K562 (cell line): ENCODE data around the gene CHSY1. TPM values are rescaled to one million over a fixed set of nuclear protein-coding genes. Genes with fewer than 3 reads are reported as not detected.

Experiments used
- BACH1 ChIP-seq: fragments of 200-800 bp; sonication (Bioruptor generic); IDR thresholded peaks from 2 replicates; pipeline ENCODE4 v1.6.1; 2016; ENCODE audit warnings: missing genetic modification characterization, missing compliant biosample characterization
- CBX2 ChIP-seq: fragments of 200-600 bp; sonication (generic); IDR thresholded peaks from one replicate; pipeline ENCODE4 v1.6.1; 2012; ENCODE audit warnings: mild to moderate bottlenecking, low read length, inconsistent platforms; ENCODE audit not compliant: insufficient read depth, poor library complexity, severe bottlenecking
- DACH1 ChIP-seq: fragments of 450-650 bp; IDR thresholded peaks from 2 replicates; pipeline ENCODE4 v1.6.1; 2018; ENCODE audit not compliant: partially characterized antibody
- DIDO1 ChIP-seq: fragments of 450-650 bp; IDR thresholded peaks from 2 replicates; pipeline ENCODE4 v1.6.1; 2016; ENCODE audit warnings: low read depth, missing biosample characterization, missing genetic modification characterization
- EZH2 ChIP-seq: IDR thresholded peaks from 2 replicates; pipeline ENCODE4 v1.6.1; 2012; ENCODE audit warnings: low read depth, mild to moderate bottlenecking, inconsistent platforms, low read length, borderline replicate concordance
- GABPA ChIP-seq: fragments of 200-800 bp; sonication (Bioruptor generic); conservative IDR thresholded peaks from 2 replicates; pipeline ENCODE4 v1.6.1; 2016; ENCODE audit warnings: low read depth, missing genetic modification characterization, missing compliant biosample characterization
- GTF2A2 ChIP-seq: IDR thresholded peaks from 2 replicates; pipeline ENCODE4 v1.6.1; 2016; ENCODE audit warnings: mild to moderate bottlenecking, missing genetic modification characterization, missing compliant biosample characterization
- HDGF ChIP-seq: fragments of 450-650 bp; IDR thresholded peaks from 2 replicates; pipeline ENCODE4 v1.6.1; 2016
- HINFP ChIP-seq: fragments of 450-650 bp; conservative IDR thresholded peaks from 2 replicates; pipeline ENCODE4 v1.6.1; 2016; ENCODE audit warnings: missing genetic modification characterization, low read depth, mild to moderate bottlenecking, control low read depth, missing compliant biosample characterization
- HMBOX1 ChIP-seq: sonication (generic); IDR thresholded peaks from 2 replicates; pipeline ENCODE4 v1.6.1; 2016
- RAD21 ChIP-seq, 2 experiments: fragments of 250-450 bp in 1 of 2; fragments of 450-650 bp in 1 of 2; sonication (Bioruptor Pico) in 1 of 2; formaldehyde crosslinking in 1 of 2; IDR thresholded peaks in 1 of 2; conservative IDR thresholded peaks in 1 of 2; 2 replicates each; pipeline versions ENCODE4 v1.4.0 to v1.8.0; 2020 to 2022; ENCODE audit warnings: mild to moderate bottlenecking in 2 of 2, moderate library complexity in 1 of 2
- RHOXF2B ChIP-seq: fragments of 250-450 bp; sonication (Bioruptor Pico); conservative IDR thresholded peaks from 2 replicates; pipeline ENCODE4 v1.5.1; 2021
- SIN3B ChIP-seq: fragments of 450-650 bp; IDR thresholded peaks from 2 replicates; pipeline ENCODE4 v1.6.1; 2017; ENCODE audit warnings: low read depth, mild to moderate bottlenecking, moderate library complexity
- STAT6 ChIP-seq: sonication (generic); formaldehyde crosslinking; IDR thresholded peaks from 2 replicates; pipeline ENCODE4 v1.8.1; 2023; ENCODE audit warnings: mild to moderate bottlenecking, missing genetic modification reagents
- VEZF1 ChIP-seq: fragments of 200-800 bp; sonication (Bioruptor generic); IDR thresholded peaks from 2 replicates; pipeline ENCODE4 v1.6.1; 2017; ENCODE audit warnings: missing genetic modification characterization, missing compliant biosample characterization
- ZBTB1 ChIP-seq: sonication (generic); formaldehyde crosslinking; IDR thresholded peaks from 2 replicates; pipeline ENCODE4 v1.8.1; 2023; ENCODE audit warnings: missing genetic modification reagents, low read depth, mild to moderate bottlenecking, borderline replicate concordance
- ZKSCAN3 ChIP-seq: fragments of 250-450 bp; sonication (Bioruptor Pico); IDR thresholded peaks from 2 replicates; pipeline ENCODE4 v1.4.0; 2020
- ZNF184 ChIP-seq: sonication (generic); formaldehyde crosslinking; IDR thresholded peaks from 2 replicates; pipeline ENCODE4 v1.5.0; 2020; ENCODE audit warnings: missing genetic modification reagents
- polyA plus RNA-seq, 8 experiments: library from polyadenylated mRNA; depleted of rRNA in 4 of 8; stranded (reverse) in 5 of 8; unstranded in 3 of 8; fragments of >200 nt; fragmentation: Nextera tagmentation in 2 of 8; fragmentation: Illumina TruSeq in 1 of 8; extraction: Ambion mirVana in 2 of 8; extraction: Trizol in 1 of 8; gene quantifications; 2 replicates each; pipeline versions ENCODE4 v1.2.1 to v1.2.3, GENCODE V29; 2011 to 2014; ENCODE audit warnings: inconsistent platforms in 1 of 8, missing spikeins in 1 of 8
- total RNA-seq, 7 experiments: library from RNA; depleted of rRNA in 6 of 7; stranded (reverse); fragments of >200 nt in 6 of 7; fragmentation: Illumina TruSeq in 2 of 7; extraction: Trizol in 2 of 7; gene quantifications; 2 replicates each; pipeline versions ENCODE4 v1.2.1 to v1.2.3, GENCODE V29; 2011 to 2021; ENCODE audit warnings: low replicate concordance in 1 of 7
- TF ChIP-seq, protein P1 (sequence below): fragments of 250-450 bp; sonication (Bioruptor Pico); IDR thresholded peaks from 2 replicates; pipeline ENCODE4 v1.8.0; 2022; ENCODE audit warnings: moderate library complexity, mild to moderate bottlenecking, inconsistent platforms

CHSY1 gene
- total and polyA plus RNA-seq, 9 of the 15 experiments (the other 6 are each of a cell fraction or from before 2014, with no cell fraction given): 7.0 to 16.4 (median 13.4) TPM

DNA sequence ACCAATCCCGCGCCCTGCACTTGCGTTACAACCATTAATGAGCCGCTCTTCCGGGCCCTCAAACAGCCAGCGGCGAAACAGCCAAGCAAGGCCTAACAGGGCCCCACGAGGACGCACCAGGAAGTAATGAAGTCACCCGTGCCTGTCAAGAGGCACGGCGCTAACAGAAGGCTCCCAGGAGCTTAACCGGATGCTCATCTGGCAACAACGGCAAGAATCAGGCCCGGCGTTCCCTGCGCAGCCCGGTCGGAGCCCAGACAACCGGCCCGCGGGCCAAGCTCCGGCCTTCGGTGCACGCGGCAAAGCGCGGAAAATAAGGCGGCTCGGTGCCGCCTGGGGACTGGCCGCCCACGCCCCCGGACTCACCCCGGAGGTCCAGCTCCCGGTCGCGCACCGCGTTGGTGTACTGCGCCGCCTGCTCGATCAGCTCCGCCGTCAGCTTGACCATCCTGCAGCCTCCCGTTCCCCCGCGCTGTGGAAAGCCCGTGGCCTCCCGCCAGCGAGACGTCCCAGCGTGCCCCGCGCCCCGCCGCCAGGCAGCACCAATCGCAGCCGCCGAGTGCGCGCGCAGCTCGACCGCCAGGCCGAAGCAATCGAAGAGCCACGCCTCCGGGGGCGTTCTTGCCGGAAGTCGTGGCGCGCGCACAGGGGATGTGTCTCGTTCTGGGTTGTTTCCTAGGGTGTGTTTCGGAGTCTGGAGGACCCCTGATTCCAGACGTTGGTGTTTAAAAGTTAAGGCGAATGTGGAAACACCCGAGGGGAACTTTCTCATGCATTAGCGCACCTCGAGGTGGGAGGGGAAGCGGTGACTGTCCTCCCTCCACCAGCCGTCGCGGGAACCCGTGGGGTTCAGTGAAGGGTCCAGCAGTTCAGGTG is 43.1 kb upstream of the CHSY1 start, which contains the start of gene SNRPA1 (continued):
- TF ChIP-seq HMBOX1 (no peak), SIN3B (peak; percentile 88), RHOXF2B (CRISPR knock-in tag) (no peak), EZH2 (no peak), RAD21 (CRISPR knock-in tag; conservative IDR thresholded peaks at IDR 0.05 in 1 of 2, IDR thresholded peaks at IDR 0.05 in 1 of 2) (no peak), CBX2 (no peak), HDGF (no peak), ZBTB1 (CRISPR knock-in tag) (peak; percentile 10; the same call in 1 of the 2 replicates), DACH1 (no peak), BACH1 (tag) (no peak), STAT6 (CRISPR knock-in tag) (no peak), GTF2A2 (tag) (no peak), GABPA (tag) (peak; percentile 93), HINFP (no peak), VEZF1 (peak; percentile 42; the same call in 1 of the 2 replicates), ZNF184 (CRISPR knock-in tag) (no peak), ZKSCAN3 (CRISPR knock-in tag) (no peak), DIDO1 (peak; percentile 76; the same call in 1 of the 2 replicates)
- TF ChIP-seq, protein P1, sequence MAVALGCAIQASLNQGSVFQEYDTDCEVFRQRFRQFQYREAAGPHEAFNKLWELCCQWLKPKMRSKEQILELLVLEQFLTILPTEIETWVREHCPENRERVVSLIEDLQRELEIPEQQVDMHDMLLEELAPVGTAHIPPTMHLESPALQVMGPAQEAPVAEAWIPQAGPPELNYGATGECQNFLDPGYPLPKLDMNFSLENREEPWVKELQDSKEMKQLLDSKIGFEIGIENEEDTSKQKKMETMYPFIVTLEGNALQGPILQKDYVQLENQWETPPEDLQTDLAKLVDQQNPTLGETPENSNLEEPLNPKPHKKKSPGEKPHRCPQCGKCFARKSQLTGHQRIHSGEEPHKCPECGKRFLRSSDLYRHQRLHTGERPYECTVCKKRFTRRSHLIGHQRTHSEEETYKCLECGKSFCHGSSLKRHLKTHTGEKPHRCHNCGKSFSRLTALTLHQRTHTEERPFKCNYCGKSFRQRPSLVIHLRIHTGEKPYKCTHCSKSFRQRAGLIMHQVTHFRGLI (CRISPR knock-in tag): no peak
